Measurements from ENCODE around the gene NIPAL3.

DNA sequence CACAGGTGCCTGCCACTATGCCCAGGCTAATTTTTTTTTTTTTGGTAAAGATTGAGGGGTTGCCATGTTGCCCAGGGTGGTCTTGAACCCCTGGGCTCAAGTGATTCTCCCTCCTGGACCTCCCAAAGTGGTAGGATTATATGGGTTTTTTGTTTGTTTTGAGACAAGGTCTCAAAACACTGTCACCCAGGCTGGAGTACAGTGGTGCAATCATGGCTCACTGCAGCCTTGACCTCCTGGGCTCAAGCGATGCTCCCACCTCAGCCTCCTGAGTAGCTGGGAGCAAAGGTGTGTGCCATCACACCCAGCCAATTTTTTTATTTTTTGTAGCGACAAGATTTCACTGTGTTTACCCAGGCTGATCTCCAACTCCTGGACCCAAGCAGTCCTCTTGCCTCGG, 78.2 kb downstream of the NIPAL3 start:
- no peak for TF ChIP-seq RAD21 (IDR thresholded peaks at IDR 0.05; ENCODE audit: low read depth)
- TF ChIP-seq, protein P1, sequence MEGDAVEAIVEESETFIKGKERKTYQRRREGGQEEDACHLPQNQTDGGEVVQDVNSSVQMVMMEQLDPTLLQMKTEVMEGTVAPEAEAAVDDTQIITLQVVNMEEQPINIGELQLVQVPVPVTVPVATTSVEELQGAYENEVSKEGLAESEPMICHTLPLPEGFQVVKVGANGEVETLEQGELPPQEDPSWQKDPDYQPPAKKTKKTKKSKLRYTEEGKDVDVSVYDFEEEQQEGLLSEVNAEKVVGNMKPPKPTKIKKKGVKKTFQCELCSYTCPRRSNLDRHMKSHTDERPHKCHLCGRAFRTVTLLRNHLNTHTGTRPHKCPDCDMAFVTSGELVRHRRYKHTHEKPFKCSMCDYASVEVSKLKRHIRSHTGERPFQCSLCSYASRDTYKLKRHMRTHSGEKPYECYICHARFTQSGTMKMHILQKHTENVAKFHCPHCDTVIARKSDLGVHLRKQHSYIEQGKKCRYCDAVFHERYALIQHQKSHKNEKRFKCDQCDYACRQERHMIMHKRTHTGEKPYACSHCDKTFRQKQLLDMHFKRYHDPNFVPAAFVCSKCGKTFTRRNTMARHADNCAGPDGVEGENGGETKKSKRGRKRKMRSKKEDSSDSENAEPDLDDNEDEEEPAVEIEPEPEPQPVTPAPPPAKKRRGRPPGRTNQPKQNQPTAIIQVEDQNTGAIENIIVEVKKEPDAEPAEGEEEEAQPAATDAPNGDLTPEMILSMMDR (IDR thresholded peaks at IDR 0.05 in 2 of 3, conservative IDR thresholded peaks at IDR 0.05 in 1 of 3; ENCODE audit: borderline replicate concordance in 1 of 3, insufficient read depth in 1 of 3, low read depth in 2 of 3, low read length in 2 of 3), result no peak
- TF ChIP-seq MAX (IDR thresholded peaks at IDR 0.05), result no peak
- no peak for TF ChIP-seq POLR2A (IDR thresholded peaks at IDR 0.05; ENCODE audit: borderline replicate concordance, extremely low read depth, insufficient read depth, insufficient read length)
- no peak for TF ChIP-seq REST (IDR thresholded peaks at IDR 0.05; ENCODE audit: low read depth)
- TF ChIP-seq ZFX (IDR thresholded peaks at IDR 0.05), result no peak
- no peak for TF ChIP-seq EZH2 (IDR thresholded peaks at IDR 0.05)
- TF ChIP-seq EGR1 (IDR thresholded peaks at IDR 0.05; ENCODE audit: low read depth), result no peak
- TF ChIP-seq ZNF274 (IDR thresholded peaks at IDR 0.05; ENCODE audit: low read depth, low read length), result no peak

Measured in HCT116 (cell line).